Lower leg skin (tissue), 3 donors: ENCODE data around the gene AFF2.

Source experiments
- POLR2A ChIP-seq, 2 donors: fragments of 450-650 bp; IDR thresholded peaks; one replicate each; pipeline ENCODE4 v1.6.1; 2016 to 2017; ENCODE audit warnings: antibody characterized with exemption in 2 of 2, mild to moderate bottlenecking in 1 of 2, moderate library complexity in 1 of 2
- TF ChIP-seq, protein P1 (sequence below), 3 donors: fragments of 450-650 bp; IDR thresholded peaks; one replicate each; pipeline ENCODE4 v1.5.1; 2016; ENCODE audit warnings: antibody characterized with exemption in 3 of 3, mild to moderate bottlenecking in 3 of 3, moderate library complexity in 2 of 3

DNA sequence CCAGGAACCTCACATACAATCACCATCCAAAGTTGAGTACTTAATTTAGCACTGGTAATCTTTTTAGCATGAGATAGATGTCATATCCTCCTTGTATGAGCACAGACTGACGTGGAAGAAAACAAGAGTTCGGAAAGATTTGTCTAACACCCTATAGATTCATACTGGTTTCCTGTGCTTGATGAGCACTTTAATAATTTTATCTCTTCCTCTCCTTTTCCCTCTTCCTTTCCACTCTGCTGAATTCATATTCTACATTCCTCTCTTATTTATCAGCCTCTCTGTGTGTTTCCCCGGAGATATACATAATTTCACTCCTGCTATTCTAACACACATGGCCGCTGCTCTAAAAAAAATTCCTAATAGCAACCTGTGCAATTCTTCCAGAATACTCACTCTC is 273.9 kb downstream of the AFF2 start:
- TF ChIP-seq, protein P1, sequence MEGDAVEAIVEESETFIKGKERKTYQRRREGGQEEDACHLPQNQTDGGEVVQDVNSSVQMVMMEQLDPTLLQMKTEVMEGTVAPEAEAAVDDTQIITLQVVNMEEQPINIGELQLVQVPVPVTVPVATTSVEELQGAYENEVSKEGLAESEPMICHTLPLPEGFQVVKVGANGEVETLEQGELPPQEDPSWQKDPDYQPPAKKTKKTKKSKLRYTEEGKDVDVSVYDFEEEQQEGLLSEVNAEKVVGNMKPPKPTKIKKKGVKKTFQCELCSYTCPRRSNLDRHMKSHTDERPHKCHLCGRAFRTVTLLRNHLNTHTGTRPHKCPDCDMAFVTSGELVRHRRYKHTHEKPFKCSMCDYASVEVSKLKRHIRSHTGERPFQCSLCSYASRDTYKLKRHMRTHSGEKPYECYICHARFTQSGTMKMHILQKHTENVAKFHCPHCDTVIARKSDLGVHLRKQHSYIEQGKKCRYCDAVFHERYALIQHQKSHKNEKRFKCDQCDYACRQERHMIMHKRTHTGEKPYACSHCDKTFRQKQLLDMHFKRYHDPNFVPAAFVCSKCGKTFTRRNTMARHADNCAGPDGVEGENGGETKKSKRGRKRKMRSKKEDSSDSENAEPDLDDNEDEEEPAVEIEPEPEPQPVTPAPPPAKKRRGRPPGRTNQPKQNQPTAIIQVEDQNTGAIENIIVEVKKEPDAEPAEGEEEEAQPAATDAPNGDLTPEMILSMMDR (IDR thresholded peaks at IDR 0.05), result no peak
- no peak for TF ChIP-seq POLR2A (IDR thresholded peaks at IDR 0.05)
